Transverse colon (tissue), 4 donors: ENCODE data around the gene PDZD2. TPM values are rescaled to one million over a fixed set of nuclear protein-coding genes. Genes with fewer than 3 reads are reported as not detected.

Experiments
- DNase-seq: peaks from one replicate; pipeline ENCODE4 v3.0.0-alpha.2; 2019
- H3K27ac ChIP-seq, 4 donors: fragments of 200-600 bp; sonication (generic); 2 replicates each; pipeline ENCODE4 v1.5.1; 2016 to 2018; ENCODE audit warnings: inconsistent platforms in 4 of 4
- H3K27me3 ChIP-seq: fragments of 200-600 bp; sonication (generic); 2 replicates; pipeline ENCODE4 v1.5.1; 2017; ENCODE audit warnings: inconsistent platforms
- H3K36me3 ChIP-seq, 4 donors: fragments of 200-600 bp; sonication (generic); 2 replicates each; pipeline ENCODE4 v1.5.1; 2017 to 2019; ENCODE audit warnings: inconsistent platforms in 4 of 4
- H3K4me1 ChIP-seq, 4 donors: fragments of 200-600 bp; sonication (generic); 2 replicates each; pipeline ENCODE4 v1.5.1; 2017 to 2020; ENCODE audit warnings: inconsistent platforms in 4 of 4
- H3K4me3 ChIP-seq, 4 donors: fragments of 200-600 bp; sonication (generic); 1 replicate in 1 of 4; 2 replicates in 3 of 4; pipeline versions ENCODE4 v1.5.1 to v1.6.1; 2017 to 2019; ENCODE audit warnings: inconsistent platforms in 4 of 4
- H3K9me3 ChIP-seq, 2 donors: fragments of 200-600 bp; sonication (generic); 2 replicates each; pipeline ENCODE4 v1.5.1; 2017 to 2019; ENCODE audit warnings: inconsistent platforms in 2 of 2
- CTCF ChIP-seq, 5 experiments: fragments of 200-600 bp in 3 of 5; fragments of 450-650 bp in 2 of 5; sonication (generic) in 3 of 5; IDR thresholded peaks; 1 replicate in 2 of 5; 2 replicates in 3 of 5; pipeline ENCODE4 v1.5.1; 2016 to 2017; ENCODE audit warnings: antibody characterized with exemption in 5 of 5, inconsistent platforms in 3 of 5, mild to moderate bottlenecking in 2 of 5, moderate library complexity in 1 of 5
- EP300 ChIP-seq: sonication (generic); formaldehyde crosslinking; IDR thresholded peaks from one replicate; pipeline ENCODE4 v1.6.1; 2017; ENCODE audit warnings: antibody characterized with exemption, low read depth
- POLR2A ChIP-seq: fragments of 450-650 bp; IDR thresholded peaks from one replicate; pipeline ENCODE4 v1.6.1; 2016; ENCODE audit warnings: antibody characterized with exemption, mild to moderate bottlenecking, moderate library complexity
- POLR2AphosphoS5 ChIP-seq, 3 donors: sonication (generic); formaldehyde crosslinking; IDR thresholded peaks; one replicate each; pipeline ENCODE4 v1.6.1; 2016; ENCODE audit warnings: antibody characterized with exemption in 3 of 3
- WGBS, 2 donors: methylation state at CpG; one replicate each; pipeline ENCODE4 v1.1.5; 2018; ENCODE audit warnings: low coverage in 1 of 2; 5-methylcytosine and 5-hydroxymethylcytosine counted together
- in situ Hi-C, 4 donors: fragments of 200-750 bp; cut with MboI; loops; one replicate each; pipeline versions ENCODE4 v1.15.0 to v1.15.1; 2017; ENCODE audit warnings: low sequenced_read_pairs in 3 of 4, low pct_ligation_motif_present in 1 of 4, low pct_unique_long_range_greater_than_20kb in 1 of 4
- intact Hi-C: fragments of 100-400 bp; cut with DNase I; formaldehyde crosslinking; loops from one replicate; pipeline ENCODE4 v1.15.1; 2023; ENCODE audit warnings: low total_unique reads
- total RNA-seq, 4 donors: library from RNA; depleted of rRNA; stranded (reverse); fragments of >200 nt; gene quantifications; one replicate each; pipeline ENCODE4 v1.1.0, GENCODE V29; 2016

PDZD2 gene
- total RNA-seq, 4 donors from 2014 or later: 2.0 to 3.7 (median 2.8) TPM

GRCh38 chr5:31860726-31861433, 221.9 kb downstream of the PDZD2 start:
- peaks cover 0 to 2% (median 0%) of the 10 kb centered on the region in 4 donors for H3K4me1 ChIP-seq
- intact Hi-C loops: no loop called here
- peaks cover 15% of the 10 kb centered on the region for H3K27me3 ChIP-seq
- H3K4me3 ChIP-seq: no peak overlapping the region
- peaks cover 12 to 17% of the 10 kb centered on the region in 2 donors for H3K9me3 ChIP-seq
- TF ChIP-seq EP300: no peak
- TF ChIP-seq POLR2A: no peak
- TF ChIP-seq CTCF (IDR thresholded peaks at IDR 0.05): no peak
- TF ChIP-seq POLR2AphosphoS5 (IDR thresholded peaks at IDR 0.05): no peak
- H3K27ac ChIP-seq: no peak overlapping the region
- in situ Hi-C loops: no loop called here
- DNase-seq: no peak
- H3K36me3 ChIP-seq: no peaks in the 10 kb centered on the region
- WGBS, 2 donors: 84 to 92% methylated on average over 4 to 9 of the region's 9 CpGs

- peaks cover 12 to 17% of the 10 kb centered on the region in 2 donors for H3K9me3 ChIP-seq
- in situ Hi-C loops: no loop called here
- peaks cover 8% of the 10 kb centered on the region for H3K27me3 ChIP-seq
- H3K36me3 ChIP-seq: no peaks in the 10 kb centered on the region
- TF ChIP-seq EP300 (no peak), POLR2A (no peak), CTCF (IDR thresholded peaks at IDR 0.05) (no peak), POLR2AphosphoS5 (IDR thresholded peaks at IDR 0.05) (no peak)
- no peaks in the 10 kb centered on the region for H3K4me1 ChIP-seq
- DNase-seq: no peak
- H3K27ac ChIP-seq: no peak overlapping the region
- no peak overlapping the region for H3K4me3 ChIP-seq
- intact Hi-C loops: no loop called here
- WGBS, 2 donors: 78 to 88% methylated on average over 3 of the region's 3 CpGs
Observed at GRCh38 chr5:31861601-31862000, 222.7 kb downstream of the PDZD2 start.

GRCh38 chr5:31863991-31864411, 225.1 kb downstream of the PDZD2 start:
- TF ChIP-seq POLR2A (no peak), EP300 (no peak), POLR2AphosphoS5 (IDR thresholded peaks at IDR 0.05) (no peak), CTCF (IDR thresholded peaks at IDR 0.05) (no peak)

GRCh38 chr5:31866166-31866565, 227.2 kb downstream of the PDZD2 start:
- Histone ChIP-seq H3K27ac (no peak overlapping the region), H3K36me3 (no peaks in the 10 kb centered on the region), H3K9me3 (no peaks in the 10 kb centered on the region), H3K4me3 (no peak overlapping the region), H3K4me1 (no peaks in the 10 kb centered on the region), H3K27me3 (no peaks in the 10 kb centered on the region)
- no peak for TF ChIP-seq POLR2A
- TF ChIP-seq CTCF (IDR thresholded peaks at IDR 0.05): no peak
- no peak for TF ChIP-seq EP300
- intact Hi-C loops: no loop called here
- DNase-seq: no peak
- in situ Hi-C loops: no loop called here
- 79% methylated on average over 10 of the region's 10 CpGs; no CpG with 5 or more reads in 1 of the 2 donors for WGBS, 2 donors

More at GRCh38 chr5:31863991-31864411, 225.1 kb downstream of the PDZD2 start:
- Histone ChIP-seq H3K4me3 (no peak overlapping the region), H3K27me3 (no peaks in the 10 kb centered on the region), H3K4me1 (no peaks in the 10 kb centered on the region), H3K36me3 (no peaks in the 10 kb centered on the region), H3K27ac (no peak overlapping the region), H3K9me3 (peaks cover 9 to 11% of the 10 kb centered on the region in 2 donors)
- DNase-seq: no peak
- WGBS, 2 donors: 56 to 69% methylated on average over 2 to 4 of the region's 4 CpGs
- in situ Hi-C loops: no loop called here
- intact Hi-C loops: no loop called here
